Gastrocnemius medialis (tissue), 4 donors: ENCODE measurements around the gene TRAPPC11.

Source experiments
- POLR2A ChIP-seq, 2 donors: fragments of 450-650 bp; IDR thresholded peaks; one replicate each; pipeline ENCODE4 v1.6.1; 2017; ENCODE audit warnings: antibody characterized with exemption in 2 of 2, mild to moderate bottlenecking in 2 of 2, moderate library complexity in 2 of 2
- TF ChIP-seq, protein P1 (sequence below), 5 experiments: fragments of 450-650 bp in 3 of 5; fragments of 200-600 bp in 2 of 5; sonication (generic) in 2 of 5; IDR thresholded peaks in 4 of 5; conservative IDR thresholded peaks in 1 of 5; 1 replicate in 4 of 5; 2 replicates in 1 of 5; pipeline ENCODE4 v1.5.1; 2016 to 2019; ENCODE audit warnings: antibody characterized with exemption in 5 of 5, mild to moderate bottlenecking in 3 of 5, moderate library complexity in 3 of 5

DNA sequence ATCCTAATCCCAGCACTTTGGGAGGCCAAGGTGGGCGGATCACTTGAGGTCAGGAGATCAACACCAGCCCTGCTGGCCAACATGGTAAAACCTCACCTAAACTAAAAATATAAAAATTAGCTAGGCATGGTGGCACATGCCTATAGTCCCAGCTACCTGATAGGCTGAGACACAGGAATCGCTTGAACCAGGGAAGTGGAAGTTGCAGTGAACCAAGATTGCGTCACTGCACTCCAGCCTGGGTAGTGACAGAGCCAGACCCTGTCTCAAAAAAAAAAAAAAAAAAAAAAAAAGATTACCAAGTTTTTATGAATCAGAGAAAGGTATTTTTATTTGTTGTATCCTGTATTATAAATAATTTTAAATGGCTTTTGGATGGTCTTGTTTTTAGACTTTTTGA is 15.1 kb downstream of the TRAPPC11 start:
- TF ChIP-seq POLR2A (IDR thresholded peaks at IDR 0.05) = no peak
- TF ChIP-seq, protein P1, sequence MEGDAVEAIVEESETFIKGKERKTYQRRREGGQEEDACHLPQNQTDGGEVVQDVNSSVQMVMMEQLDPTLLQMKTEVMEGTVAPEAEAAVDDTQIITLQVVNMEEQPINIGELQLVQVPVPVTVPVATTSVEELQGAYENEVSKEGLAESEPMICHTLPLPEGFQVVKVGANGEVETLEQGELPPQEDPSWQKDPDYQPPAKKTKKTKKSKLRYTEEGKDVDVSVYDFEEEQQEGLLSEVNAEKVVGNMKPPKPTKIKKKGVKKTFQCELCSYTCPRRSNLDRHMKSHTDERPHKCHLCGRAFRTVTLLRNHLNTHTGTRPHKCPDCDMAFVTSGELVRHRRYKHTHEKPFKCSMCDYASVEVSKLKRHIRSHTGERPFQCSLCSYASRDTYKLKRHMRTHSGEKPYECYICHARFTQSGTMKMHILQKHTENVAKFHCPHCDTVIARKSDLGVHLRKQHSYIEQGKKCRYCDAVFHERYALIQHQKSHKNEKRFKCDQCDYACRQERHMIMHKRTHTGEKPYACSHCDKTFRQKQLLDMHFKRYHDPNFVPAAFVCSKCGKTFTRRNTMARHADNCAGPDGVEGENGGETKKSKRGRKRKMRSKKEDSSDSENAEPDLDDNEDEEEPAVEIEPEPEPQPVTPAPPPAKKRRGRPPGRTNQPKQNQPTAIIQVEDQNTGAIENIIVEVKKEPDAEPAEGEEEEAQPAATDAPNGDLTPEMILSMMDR (IDR thresholded peaks at IDR 0.05 in 4 of 5, conservative IDR thresholded peaks at IDR 0.05 in 1 of 5) = no peak
